CD4-positive, alpha-beta T cell (primary cell): ENCODE measurements around the gene SRBD1. TPM values are rescaled to one million over a fixed set of nuclear protein-coding genes. Genes with fewer than 3 reads are reported as not detected.

Experiments used
- ATAC-seq: fragments of 200-7000 bp; cut with Tn5 transposase; one replicate; pipeline ENCODE4 v1.10.0; 2022; ENCODE audit warnings: mild to moderate bottlenecking; ENCODE audit not compliant: poor library complexity
- CTCF ChIA-PET: fragments of 350-600 bp; sonication (Branson Sonifier 250); formaldehyde crosslinking; loops from one replicate; lab custom pipeline; 2021; ENCODE audit warnings: antibody characterized with exemption, inconsistent platforms; lab: Charles Lee
- POLR2A ChIA-PET: fragments of 350-600 bp; sonication (Branson Sonifier 250); formaldehyde crosslinking; loops from one replicate; lab custom pipeline; 2021; ENCODE audit warnings: antibody characterized with exemption, inconsistent platforms; lab: Charles Lee
- DNase-seq, 14 experiments: peaks; one replicate each; pipeline ENCODE4 v3.0.0-alpha.2; 2013 to 2020; ENCODE audit warnings: mixed read lengths in 2 of 14
- H3K27ac ChIP-seq, 2 donors: one replicate each; pipeline versions ENCODE4 v1.5.1 to v1.7.0; 2013; ENCODE audit warnings: low read length in 2 of 2, low read depth in 1 of 2, mild to moderate bottlenecking in 1 of 2
- H3K27me3 ChIP-seq, 2 experiments: 1 replicate in 1 of 2; 2 replicates in 1 of 2; pipeline versions ENCODE4 v1.6.1 to v1.7.0; 2013; ENCODE audit warnings: low read length in 2 of 2, control low read depth in 1 of 2, mild to moderate bottlenecking in 1 of 2, moderate library complexity in 1 of 2; ENCODE audit not compliant: insufficient read depth in 2 of 2, control insufficient read depth in 1 of 2
- H3K36me3 ChIP-seq: one replicate; pipeline ENCODE4 v1.6.1; 2013; ENCODE audit warnings: low read length, control low read depth; ENCODE audit not compliant: insufficient read depth
- H3K4me1 ChIP-seq: one replicate; pipeline ENCODE4 v1.6.1; 2013; ENCODE audit warnings: low read length, control low read depth; ENCODE audit not compliant: insufficient read depth
- H3K4me3 ChIP-seq: one replicate; pipeline ENCODE4 v1.5.1; 2013; ENCODE audit warnings: mild to moderate bottlenecking, low read length, moderate library complexity
- H3K9me3 ChIP-seq, 2 experiments: 1 replicate in 1 of 2; 2 replicates in 1 of 2; pipeline versions ENCODE4 v1.6.1 to v1.7.0; 2013; ENCODE audit warnings: low read length in 2 of 2, mild to moderate bottlenecking in 2 of 2, control low read depth in 1 of 2, moderate library complexity in 1 of 2; ENCODE audit not compliant: control insufficient read depth in 1 of 2, insufficient read depth in 1 of 2
- H3K27ac Mint-ChIP-seq: one replicate; pipeline ENCODE4 v1.8.0; 2020; ENCODE audit warnings: mixed read lengths
- H3K27me3 Mint-ChIP-seq: one replicate; pipeline ENCODE4 v1.8.0; 2021; ENCODE audit warnings: mixed read lengths
- H3K36me3 Mint-ChIP-seq: one replicate; pipeline ENCODE4 v1.8.0; 2021; ENCODE audit warnings: low read depth, mixed read lengths
- H3K4me1 Mint-ChIP-seq: one replicate; pipeline ENCODE4 v1.8.0; 2021; ENCODE audit warnings: low read depth, mixed read lengths
- H3K4me3 Mint-ChIP-seq: one replicate; pipeline ENCODE4 v1.8.0; 2020; ENCODE audit warnings: mild to moderate bottlenecking, mixed read lengths
- H3K9me3 Mint-ChIP-seq: one replicate; pipeline ENCODE4 v1.8.0; 2020; ENCODE audit warnings: mixed read lengths
- intact Hi-C, 2 experiments: fragments of 100-400 bp; cut with DNase I in 1 of 2; cut with micrococcal nuclease in 1 of 2; formaldehyde crosslinking; loops; one replicate each; pipeline versions ENCODE4 v1.15.1 to v1.9.0; 2023 to 2025; cut with DNase I, micrococcal nuclease
- total RNA-seq, 174 experiments: library from RNA in 2 of 174; stranded (reverse) in 2 of 174; gene quantifications; one replicate each; pipeline ENCODE4 v1.2.3 and lab custom pipeline; 2021 to 2026
- TF ChIP-seq, protein P1 (sequence below): fragments of 200-600 bp; IDR thresholded peaks from one replicate; pipeline ENCODE4 v1.8.0; 2022; ENCODE audit warnings: antibody characterized with exemption, mild to moderate bottlenecking

The SRBD1 gene
- total RNA-seq, 2 experiments from 2014 or later, result 14.2 to 16.0 TPM

DNA sequence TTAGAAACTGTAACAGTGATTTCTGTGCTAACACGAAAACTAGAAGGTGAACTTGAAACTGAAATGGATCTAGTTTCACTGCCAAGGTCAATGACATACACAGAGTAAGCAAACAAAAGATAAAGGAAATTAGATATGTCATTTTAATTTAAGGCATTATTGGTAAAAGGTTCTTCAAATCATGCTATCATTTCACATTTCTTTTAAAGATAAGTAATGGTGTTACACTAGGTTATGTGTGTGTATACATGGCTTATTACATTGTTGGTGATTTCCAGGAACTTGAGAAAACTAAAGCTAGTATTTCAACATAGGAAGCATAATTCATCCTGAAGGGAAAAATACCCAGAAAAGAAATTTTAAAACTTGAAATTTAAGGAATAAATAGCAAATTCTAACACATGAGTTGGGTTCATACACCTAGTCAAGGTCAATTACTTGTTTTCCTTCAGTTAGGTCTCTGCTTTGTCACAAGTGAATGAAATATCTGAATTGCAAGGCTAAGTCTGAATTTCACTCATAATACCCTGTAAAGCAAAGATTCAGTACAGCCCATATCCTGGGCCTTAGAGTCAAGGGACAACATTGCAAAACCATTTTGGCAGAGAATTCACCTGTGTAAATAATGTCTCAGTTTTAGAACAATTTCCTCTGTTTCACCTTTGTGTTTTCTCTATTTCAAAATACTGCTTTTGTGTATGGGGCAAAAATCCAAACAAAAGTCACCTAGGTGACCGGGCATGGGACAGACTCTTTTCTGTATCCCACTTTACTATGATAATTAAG is 141.6 kb downstream of the SRBD1 start:
- no peak overlapping the region for H3K4me3 Mint-ChIP-seq
- ATAC-seq, result no peak
- H3K9me3 Mint-ChIP-seq, result no peaks in the 10 kb centered on the region
- no peak for DNase-seq
- H3K27ac Mint-ChIP-seq, result no peak overlapping the region
- no peaks in the 10 kb centered on the region for H3K27me3 ChIP-seq
- no peaks in the 10 kb centered on the region for H3K9me3 ChIP-seq
- H3K27me3 Mint-ChIP-seq, result no peaks in the 10 kb centered on the region
- peaks cover 14% of the 10 kb centered on the region for H3K36me3 Mint-ChIP-seq
- no peaks in the 10 kb centered on the region for H3K4me1 ChIP-seq
- ChIA-PET POLR2A (no interaction called here), CTCF (no interaction called here)
- TF ChIP-seq, protein P1, sequence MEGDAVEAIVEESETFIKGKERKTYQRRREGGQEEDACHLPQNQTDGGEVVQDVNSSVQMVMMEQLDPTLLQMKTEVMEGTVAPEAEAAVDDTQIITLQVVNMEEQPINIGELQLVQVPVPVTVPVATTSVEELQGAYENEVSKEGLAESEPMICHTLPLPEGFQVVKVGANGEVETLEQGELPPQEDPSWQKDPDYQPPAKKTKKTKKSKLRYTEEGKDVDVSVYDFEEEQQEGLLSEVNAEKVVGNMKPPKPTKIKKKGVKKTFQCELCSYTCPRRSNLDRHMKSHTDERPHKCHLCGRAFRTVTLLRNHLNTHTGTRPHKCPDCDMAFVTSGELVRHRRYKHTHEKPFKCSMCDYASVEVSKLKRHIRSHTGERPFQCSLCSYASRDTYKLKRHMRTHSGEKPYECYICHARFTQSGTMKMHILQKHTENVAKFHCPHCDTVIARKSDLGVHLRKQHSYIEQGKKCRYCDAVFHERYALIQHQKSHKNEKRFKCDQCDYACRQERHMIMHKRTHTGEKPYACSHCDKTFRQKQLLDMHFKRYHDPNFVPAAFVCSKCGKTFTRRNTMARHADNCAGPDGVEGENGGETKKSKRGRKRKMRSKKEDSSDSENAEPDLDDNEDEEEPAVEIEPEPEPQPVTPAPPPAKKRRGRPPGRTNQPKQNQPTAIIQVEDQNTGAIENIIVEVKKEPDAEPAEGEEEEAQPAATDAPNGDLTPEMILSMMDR, result no peak
- H3K36me3 ChIP-seq, result no peaks in the 10 kb centered on the region
- no peaks in the 10 kb centered on the region for H3K4me1 Mint-ChIP-seq
- H3K4me3 ChIP-seq, result no peak overlapping the region
- no peak overlapping the region for H3K27ac ChIP-seq
- intact Hi-C loops, result no loop called here

- Mint-ChIP-seq H3K4me1 (peaks cover 1% of the 10 kb centered on the region), H3K27me3 (no peaks in the 10 kb centered on the region), H3K9me3 (no peaks in the 10 kb centered on the region), H3K27ac (no peak overlapping the region), H3K36me3 (peaks cover 16% of the 10 kb centered on the region), H3K4me3 (no peak overlapping the region)
- H3K4me1 ChIP-seq, result no peaks in the 10 kb centered on the region
- no peak overlapping the region for H3K27ac ChIP-seq
- H3K4me3 ChIP-seq, result no peak overlapping the region
- ChIA-PET CTCF (no interaction called here), POLR2A (no interaction called here)
- H3K36me3 ChIP-seq, result no peaks in the 10 kb centered on the region
- TF ChIP-seq, protein P1, result no peak
- H3K27me3 ChIP-seq, result no peaks in the 10 kb centered on the region
- ATAC-seq (no peak), DNase-seq (no peak)
- no peaks in the 10 kb centered on the region for H3K9me3 ChIP-seq
- intact Hi-C loops, result no loop called here
Observed at GRCh38 chr2:45468279-45468678, 142.8 kb downstream of the SRBD1 start.

GRCh38 chr2:45466053-45466452 is 145.0 kb downstream of the SRBD1 start:
- Histone ChIP-seq H3K27ac (no peak overlapping the region), H3K36me3 (no peaks in the 10 kb centered on the region), H3K4me3 (no peak overlapping the region), H3K4me1 (no peaks in the 10 kb centered on the region), H3K9me3 (no peaks in the 10 kb centered on the region), H3K27me3 (no peaks in the 10 kb centered on the region)
- H3K36me3 Mint-ChIP-seq, result peaks cover 22% of the 10 kb centered on the region
- DNase-seq, result no peak
- no peak for ATAC-seq
- CTCF ChIA-PET, result no interaction called here
- TF ChIP-seq, protein P1, result no peak
- POLR2A ChIA-PET, result no interaction called here
- H3K4me3 Mint-ChIP-seq, result no peak overlapping the region
- intact Hi-C loops, result no loop called here
- no peaks in the 10 kb centered on the region for H3K27me3 Mint-ChIP-seq
- no peak overlapping the region for H3K27ac Mint-ChIP-seq
- no peaks in the 10 kb centered on the region for H3K9me3 Mint-ChIP-seq
- H3K4me1 Mint-ChIP-seq, result peaks cover 4% of the 10 kb centered on the region
